Measurements from ENCODE around the gene CEP95. TPM values are rescaled to one million over a fixed set of nuclear protein-coding genes. Genes with fewer than 3 reads are reported as not detected.
"Not testable (repeated sequence)": the region's sequence is repeated elsewhere in the genome, so short reads cannot be mapped to it uniquely, and the experiment has no call there.

CEP95 gene
- total RNA-seq, 1 experiment from 2014 or later, result 63.8 TPM

GRCh38 chr17:64466019-64466735 lies 40.6 kb upstream of the CEP95 start:
- TF ChIP-seq, protein P1, sequence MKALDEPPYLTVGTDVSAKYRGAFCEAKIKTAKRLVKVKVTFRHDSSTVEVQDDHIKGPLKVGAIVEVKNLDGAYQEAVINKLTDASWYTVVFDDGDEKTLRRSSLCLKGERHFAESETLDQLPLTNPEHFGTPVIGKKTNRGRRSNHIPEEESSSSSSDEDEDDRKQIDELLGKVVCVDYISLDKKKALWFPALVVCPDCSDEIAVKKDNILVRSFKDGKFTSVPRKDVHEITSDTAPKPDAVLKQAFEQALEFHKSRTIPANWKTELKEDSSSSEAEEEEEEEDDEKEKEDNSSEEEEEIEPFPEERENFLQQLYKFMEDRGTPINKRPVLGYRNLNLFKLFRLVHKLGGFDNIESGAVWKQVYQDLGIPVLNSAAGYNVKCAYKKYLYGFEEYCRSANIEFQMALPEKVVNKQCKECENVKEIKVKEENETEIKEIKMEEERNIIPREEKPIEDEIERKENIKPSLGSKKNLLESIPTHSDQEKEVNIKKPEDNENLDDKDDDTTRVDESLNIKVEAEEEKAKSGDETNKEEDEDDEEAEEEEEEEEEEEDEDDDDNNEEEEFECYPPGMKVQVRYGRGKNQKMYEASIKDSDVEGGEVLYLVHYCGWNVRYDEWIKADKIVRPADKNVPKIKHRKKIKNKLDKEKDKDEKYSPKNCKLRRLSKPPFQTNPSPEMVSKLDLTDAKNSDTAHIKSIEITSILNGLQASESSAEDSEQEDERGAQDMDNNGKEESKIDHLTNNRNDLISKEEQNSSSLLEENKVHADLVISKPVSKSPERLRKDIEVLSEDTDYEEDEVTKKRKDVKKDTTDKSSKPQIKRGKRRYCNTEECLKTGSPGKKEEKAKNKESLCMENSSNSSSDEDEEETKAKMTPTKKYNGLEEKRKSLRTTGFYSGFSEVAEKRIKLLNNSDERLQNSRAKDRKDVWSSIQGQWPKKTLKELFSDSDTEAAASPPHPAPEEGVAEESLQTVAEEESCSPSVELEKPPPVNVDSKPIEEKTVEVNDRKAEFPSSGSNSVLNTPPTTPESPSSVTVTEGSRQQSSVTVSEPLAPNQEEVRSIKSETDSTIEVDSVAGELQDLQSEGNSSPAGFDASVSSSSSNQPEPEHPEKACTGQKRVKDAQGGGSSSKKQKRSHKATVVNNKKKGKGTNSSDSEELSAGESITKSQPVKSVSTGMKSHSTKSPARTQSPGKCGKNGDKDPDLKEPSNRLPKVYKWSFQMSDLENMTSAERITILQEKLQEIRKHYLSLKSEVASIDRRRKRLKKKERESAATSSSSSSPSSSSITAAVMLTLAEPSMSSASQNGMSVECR (CRISPR knock-in tag; IDR thresholded peaks at IDR 0.05; ENCODE audit: borderline replicate concordance), result no peak
- TF ChIP-seq NR1H2 (CRISPR knock-in tag; IDR thresholded peaks at IDR 0.05) (no peak), KAT7 (CRISPR knock-in tag; IDR thresholded peaks at IDR 0.05; ENCODE audit: borderline replicate concordance) (no peak), FOXJ3 (CRISPR knock-in tag; IDR thresholded peaks at IDR 0.05; ENCODE audit: borderline replicate concordance) (no peak), NFATC4 (CRISPR knock-in tag; IDR thresholded peaks at IDR 0.05) (no peak), SP1 (CRISPR knock-in tag; conservative IDR thresholded peaks at IDR 0.05) (no peak), TP53 (CRISPR knock-in tag; IDR thresholded peaks at IDR 0.05) (no peak), CREM (CRISPR knock-in tag; IDR thresholded peaks at IDR 0.05) (no peak), HMGXB4 (CRISPR knock-in tag; IDR thresholded peaks at IDR 0.05) (no peak), EMX1 (CRISPR knock-in tag; IDR thresholded peaks at IDR 0.05) (no peak), MYBL2 (CRISPR knock-in tag; IDR thresholded peaks at IDR 0.05) (no peak)
- TF ChIP-seq, protein P2, sequence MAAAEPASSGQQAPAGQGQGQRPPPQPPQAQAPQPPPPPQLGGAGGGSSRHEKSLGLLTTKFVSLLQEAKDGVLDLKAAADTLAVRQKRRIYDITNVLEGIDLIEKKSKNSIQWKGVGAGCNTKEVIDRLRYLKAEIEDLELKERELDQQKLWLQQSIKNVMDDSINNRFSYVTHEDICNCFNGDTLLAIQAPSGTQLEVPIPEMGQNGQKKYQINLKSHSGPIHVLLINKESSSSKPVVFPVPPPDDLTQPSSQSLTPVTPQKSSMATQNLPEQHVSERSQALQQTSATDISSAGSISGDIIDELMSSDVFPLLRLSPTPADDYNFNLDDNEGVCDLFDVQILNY (CRISPR knock-in tag; IDR thresholded peaks at IDR 0.05), result no peak
- TF ChIP-seq, protein P3, sequence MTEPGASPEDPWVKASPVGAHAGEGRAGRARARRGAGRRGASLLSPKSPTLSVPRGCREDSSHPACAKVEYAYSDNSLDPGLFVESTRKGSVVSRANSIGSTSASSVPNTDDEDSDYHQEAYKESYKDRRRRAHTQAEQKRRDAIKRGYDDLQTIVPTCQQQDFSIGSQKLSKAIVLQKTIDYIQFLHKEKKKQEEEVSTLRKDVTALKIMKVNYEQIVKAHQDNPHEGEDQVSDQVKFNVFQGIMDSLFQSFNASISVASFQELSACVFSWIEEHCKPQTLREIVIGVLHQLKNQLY (CRISPR knock-in tag; IDR thresholded peaks at IDR 0.05), result no peak
- TF ChIP-seq, protein P4, sequence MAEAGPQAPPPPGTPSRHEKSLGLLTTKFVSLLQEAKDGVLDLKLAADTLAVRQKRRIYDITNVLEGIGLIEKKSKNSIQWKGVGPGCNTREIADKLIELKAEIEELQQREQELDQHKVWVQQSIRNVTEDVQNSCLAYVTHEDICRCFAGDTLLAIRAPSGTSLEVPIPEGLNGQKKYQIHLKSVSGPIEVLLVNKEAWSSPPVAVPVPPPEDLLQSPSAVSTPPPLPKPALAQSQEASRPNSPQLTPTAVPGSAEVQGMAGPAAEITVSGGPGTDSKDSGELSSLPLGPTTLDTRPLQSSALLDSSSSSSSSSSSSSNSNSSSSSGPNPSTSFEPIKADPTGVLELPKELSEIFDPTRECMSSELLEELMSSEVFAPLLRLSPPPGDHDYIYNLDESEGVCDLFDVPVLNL (CRISPR knock-in tag; IDR thresholded peaks at IDR 0.05; ENCODE audit: borderline replicate concordance, low read depth), result no peak
- TF ChIP-seq, protein P5, sequence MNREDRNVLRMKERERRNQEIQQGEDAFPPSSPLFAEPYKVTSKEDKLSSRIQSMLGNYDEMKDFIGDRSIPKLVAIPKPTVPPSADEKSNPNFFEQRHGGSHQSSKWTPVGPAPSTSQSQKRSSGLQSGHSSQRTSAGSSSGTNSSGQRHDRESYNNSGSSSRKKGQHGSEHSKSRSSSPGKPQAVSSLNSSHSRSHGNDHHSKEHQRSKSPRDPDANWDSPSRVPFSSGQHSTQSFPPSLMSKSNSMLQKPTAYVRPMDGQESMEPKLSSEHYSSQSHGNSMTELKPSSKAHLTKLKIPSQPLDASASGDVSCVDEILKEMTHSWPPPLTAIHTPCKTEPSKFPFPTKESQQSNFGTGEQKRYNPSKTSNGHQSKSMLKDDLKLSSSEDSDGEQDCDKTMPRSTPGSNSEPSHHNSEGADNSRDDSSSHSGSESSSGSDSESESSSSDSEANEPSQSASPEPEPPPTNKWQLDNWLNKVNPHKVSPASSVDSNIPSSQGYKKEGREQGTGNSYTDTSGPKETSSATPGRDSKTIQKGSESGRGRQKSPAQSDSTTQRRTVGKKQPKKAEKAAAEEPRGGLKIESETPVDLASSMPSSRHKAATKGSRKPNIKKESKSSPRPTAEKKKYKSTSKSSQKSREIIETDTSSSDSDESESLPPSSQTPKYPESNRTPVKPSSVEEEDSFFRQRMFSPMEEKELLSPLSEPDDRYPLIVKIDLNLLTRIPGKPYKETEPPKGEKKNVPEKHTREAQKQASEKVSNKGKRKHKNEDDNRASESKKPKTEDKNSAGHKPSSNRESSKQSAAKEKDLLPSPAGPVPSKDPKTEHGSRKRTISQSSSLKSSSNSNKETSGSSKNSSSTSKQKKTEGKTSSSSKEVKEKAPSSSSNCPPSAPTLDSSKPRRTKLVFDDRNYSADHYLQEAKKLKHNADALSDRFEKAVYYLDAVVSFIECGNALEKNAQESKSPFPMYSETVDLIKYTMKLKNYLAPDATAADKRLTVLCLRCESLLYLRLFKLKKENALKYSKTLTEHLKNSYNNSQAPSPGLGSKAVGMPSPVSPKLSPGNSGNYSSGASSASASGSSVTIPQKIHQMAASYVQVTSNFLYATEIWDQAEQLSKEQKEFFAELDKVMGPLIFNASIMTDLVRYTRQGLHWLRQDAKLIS (CRISPR knock-in tag; IDR thresholded peaks at IDR 0.05; ENCODE audit: borderline replicate concordance), result no peak
- ATAC-seq (peak; percentile 16; the same call in 1 of the 2 replicates), DNase-seq (ENCODE audit: low spot score) (no peak)
- no peak overlapping the region for H3K4me3 Mint-ChIP-seq
- H3K36me3 Mint-ChIP-seq, result no peaks in the 10 kb centered on the region
- H3K9me3 Mint-ChIP-seq, result no peaks in the 10 kb centered on the region
- POLR2A ChIA-PET, result no interaction called here
- CTCF ChIA-PET, result interaction anchor here (1.0 kb wide), 1 partner anchor 46 kb away, joined by 3 read pairs; no protein-coding TSS in a partner anchor
- peaks cover 22% of the 10 kb centered on the region for H3K4me1 Mint-ChIP-seq
- H3K27ac Mint-ChIP-seq, result no peak overlapping the region
- H3K27me3 Mint-ChIP-seq (ENCODE audit: low read depth), result no peaks in the 10 kb centered on the region; the same call in 1 of the 2 replicates

- H3K9me3 Mint-ChIP-seq; DNase-seq (ENCODE audit: low spot score); H3K27ac Mint-ChIP-seq; ATAC-seq; H3K4me3 Mint-ChIP-seq; H3K36me3 Mint-ChIP-seq; H3K27me3 Mint-ChIP-seq (ENCODE audit: low read depth); POLR2A ChIA-PET: not testable (repeated sequence)
- CTCF ChIA-PET, result interaction anchor here (1.0 kb wide), 1 partner anchor 47 kb away, joined by 3 read pairs; no protein-coding TSS in a partner anchor
- H3K4me1 Mint-ChIP-seq, result peaks cover 26% of the 10 kb centered on the region
These were observed 39.9 kb upstream of the CEP95 start for GRCh38 chr17:64466834-64467233.

All from WTC11 (cell line).